ENCODE measurements around the gene ORAI3.

ORAI3 gene

DNA sequence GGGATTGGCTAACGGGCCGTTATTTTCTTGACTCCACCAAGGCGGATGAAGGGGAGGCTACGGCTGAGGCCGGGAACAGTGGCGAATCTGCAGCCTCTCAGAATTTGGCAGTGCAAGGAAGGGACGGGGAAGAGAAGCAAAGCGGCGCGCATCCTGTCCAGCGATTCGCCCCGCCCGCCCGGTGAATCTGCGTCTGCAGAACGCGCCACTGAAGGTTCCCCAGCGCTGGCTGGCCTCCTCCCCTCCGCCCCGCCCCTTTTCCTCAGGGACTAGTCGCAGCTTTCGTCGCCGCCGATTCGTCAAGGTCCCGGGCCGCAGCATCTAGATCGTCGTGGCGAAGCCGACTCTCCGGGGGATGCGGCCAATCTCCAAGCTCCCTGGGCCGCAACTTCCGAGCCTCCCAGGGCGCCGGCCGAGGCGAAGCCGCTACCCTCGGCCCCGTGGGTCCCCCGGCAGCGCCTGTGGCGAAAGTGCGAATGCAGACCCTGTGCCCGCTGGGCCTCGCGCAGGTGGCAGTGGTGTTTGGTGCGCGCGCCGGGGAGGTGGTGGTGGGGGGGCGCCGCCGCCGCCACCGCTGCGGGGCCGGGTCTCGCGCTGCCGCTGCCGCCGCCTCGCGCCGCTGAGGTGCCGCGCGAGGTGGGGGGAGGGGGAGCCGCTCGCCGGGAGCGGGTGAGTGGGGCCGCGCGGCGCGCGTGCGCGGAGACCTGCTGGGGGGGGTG, 8.7 kb downstream of the ORAI3 start, which contains the start of gene SETD1A:
Gene SETD1A, plus strand, starts transcription at position 299 of the 719 bp plus-strand sequence. CDS start 978 bp downstream, outside the sequence.
- peak; percentile 84 for ATAC-seq (ENCODE audit: insufficient read depth, low read depth)
- Histone ChIP-seq H3K79me2 (ENCODE audit: insufficient read depth, low read length) (peaks cover 30% of the 10 kb centered on the region), H3K9ac (ENCODE audit: low read depth, low read length) (peak within 1 kb of the TSS; percentile 96)

DNA sequence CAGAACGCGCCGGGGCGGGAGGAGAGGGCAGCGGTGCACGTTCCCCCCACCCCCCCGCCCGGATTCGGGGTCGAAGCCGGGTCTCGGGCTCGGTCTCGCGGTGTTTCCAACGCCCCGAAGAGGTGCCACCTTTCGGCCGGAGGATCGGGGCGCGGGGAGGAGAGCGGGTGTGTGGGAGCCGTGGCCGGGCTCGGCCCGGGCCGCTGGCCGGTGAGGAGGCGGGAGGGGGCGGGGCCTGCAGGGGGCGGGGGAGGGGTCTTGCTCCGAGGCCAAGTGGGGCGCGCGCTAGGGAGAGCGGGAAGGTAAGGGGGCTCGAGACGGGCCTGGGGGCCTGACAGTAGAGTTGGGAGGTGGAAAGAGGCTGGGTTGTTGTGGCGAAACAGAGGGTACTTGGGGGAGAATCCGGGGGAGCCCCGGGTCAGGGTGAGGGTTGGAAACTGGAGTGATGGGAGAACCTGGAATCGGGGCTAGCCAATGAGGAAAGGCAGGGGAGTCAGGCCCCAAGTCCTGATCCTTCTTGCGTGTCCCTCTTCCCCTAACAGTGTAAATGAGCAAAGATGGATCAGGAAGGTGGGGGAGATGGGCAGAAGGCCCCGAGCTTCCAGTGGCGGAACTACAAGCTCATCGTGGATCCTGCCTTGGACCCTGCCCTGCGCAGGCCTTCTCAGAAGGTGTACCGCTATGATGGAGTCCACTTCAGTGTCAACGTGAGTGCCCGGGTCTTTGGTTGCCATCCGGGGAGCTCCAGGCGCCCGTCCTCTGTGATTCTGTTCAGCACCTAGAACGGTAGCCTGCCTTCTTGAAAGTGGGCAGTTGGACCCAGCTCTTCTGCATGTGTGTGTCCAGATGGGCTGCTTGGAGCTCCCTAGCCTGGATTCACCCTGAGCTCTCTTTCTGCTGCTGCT, 9.6 kb downstream of the ORAI3 start:
- Histone ChIP-seq H3K4me2 (ENCODE audit: insufficient read depth, low read length) (peak overlapping the region; percentile 99), H2AFZ (ENCODE audit: low read depth, low read length) (peak overlapping the region; percentile 97), H3K9ac (ENCODE audit: low read depth, low read length) (peak overlapping the region; percentile 96), H3K4me3 (ENCODE audit: low read depth in 1 of 2, low read length in 2 of 2) (peak overlapping the region; percentile 57 to 72; a peak in 3 of 4 replicates), H3K79me2 (ENCODE audit: insufficient read depth, low read length) (peaks cover 30% of the 10 kb centered on the region), H4K20me1 (ENCODE audit: insufficient read depth, low read length) (peaks cover 20% of the 10 kb centered on the region), H3K36me3 (ENCODE audit: insufficient read depth, low read length) (peaks cover 49% of the 10 kb centered on the region), H3K27ac (ENCODE audit: low read length) (peak overlapping the region; percentile 97), H3K4me1 (ENCODE audit: insufficient read depth, low read length) (peaks cover 36% of the 10 kb centered on the region), H3K9me3 (ENCODE audit: insufficient read depth, low read length, severe bottlenecking) (no peaks in the 10 kb centered on the region), H3K27me3 (ENCODE audit: insufficient read depth, low read length, poor library complexity) (no peaks in the 10 kb centered on the region)
- TF ChIP-seq, protein P1, sequence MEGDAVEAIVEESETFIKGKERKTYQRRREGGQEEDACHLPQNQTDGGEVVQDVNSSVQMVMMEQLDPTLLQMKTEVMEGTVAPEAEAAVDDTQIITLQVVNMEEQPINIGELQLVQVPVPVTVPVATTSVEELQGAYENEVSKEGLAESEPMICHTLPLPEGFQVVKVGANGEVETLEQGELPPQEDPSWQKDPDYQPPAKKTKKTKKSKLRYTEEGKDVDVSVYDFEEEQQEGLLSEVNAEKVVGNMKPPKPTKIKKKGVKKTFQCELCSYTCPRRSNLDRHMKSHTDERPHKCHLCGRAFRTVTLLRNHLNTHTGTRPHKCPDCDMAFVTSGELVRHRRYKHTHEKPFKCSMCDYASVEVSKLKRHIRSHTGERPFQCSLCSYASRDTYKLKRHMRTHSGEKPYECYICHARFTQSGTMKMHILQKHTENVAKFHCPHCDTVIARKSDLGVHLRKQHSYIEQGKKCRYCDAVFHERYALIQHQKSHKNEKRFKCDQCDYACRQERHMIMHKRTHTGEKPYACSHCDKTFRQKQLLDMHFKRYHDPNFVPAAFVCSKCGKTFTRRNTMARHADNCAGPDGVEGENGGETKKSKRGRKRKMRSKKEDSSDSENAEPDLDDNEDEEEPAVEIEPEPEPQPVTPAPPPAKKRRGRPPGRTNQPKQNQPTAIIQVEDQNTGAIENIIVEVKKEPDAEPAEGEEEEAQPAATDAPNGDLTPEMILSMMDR (IDR thresholded peaks at IDR 0.05; ENCODE audit: borderline replicate concordance, extremely low read depth, low read length, poor library complexity, severe bottlenecking): peak; percentile 14
- TF ChIP-seq EZH2 (IDR thresholded peaks at IDR 0.05; ENCODE audit: borderline replicate concordance, low read depth, low read length, severe bottlenecking): no peak
- peak; percentile 15 for ATAC-seq (ENCODE audit: insufficient read depth, low read depth)
- DNase-seq: no peak

More for the DNA sequence above, 8.7 kb downstream of the ORAI3 start, which contains the start of gene SETD1A:
- Histone ChIP-seq H3K4me2 (ENCODE audit: insufficient read depth, low read length) (peak within 1 kb of the TSS; percentile 99), H2AFZ (ENCODE audit: low read depth, low read length) (peak within 1 kb of the TSS; percentile 97), H3K27ac (ENCODE audit: low read length) (peak within 1 kb of the TSS; percentile 97), H3K36me3 (ENCODE audit: insufficient read depth, low read length) (peaks cover 41% of the 10 kb centered on the region), H4K20me1 (ENCODE audit: insufficient read depth, low read length) (peaks cover 20% of the 10 kb centered on the region), H3K4me3 (ENCODE audit: low read depth in 1 of 2, low read length in 2 of 2) (peak within 1 kb of the TSS; percentile 59 to 72), H3K9me3 (ENCODE audit: insufficient read depth, low read length, severe bottlenecking) (no peaks in the 10 kb centered on the region), H3K27me3 (ENCODE audit: insufficient read depth, low read length, poor library complexity) (no peaks in the 10 kb centered on the region), H3K4me1 (ENCODE audit: insufficient read depth, low read length) (peaks cover 36% of the 10 kb centered on the region)
- DNase-seq: peak; percentile 97
- no peak for TF ChIP-seq EZH2 (IDR thresholded peaks at IDR 0.05; ENCODE audit: borderline replicate concordance, low read depth, low read length, severe bottlenecking)
- TF ChIP-seq, protein P1 (IDR thresholded peaks at IDR 0.05; ENCODE audit: borderline replicate concordance, extremely low read depth, low read length, poor library complexity, severe bottlenecking): no peak

DNA sequence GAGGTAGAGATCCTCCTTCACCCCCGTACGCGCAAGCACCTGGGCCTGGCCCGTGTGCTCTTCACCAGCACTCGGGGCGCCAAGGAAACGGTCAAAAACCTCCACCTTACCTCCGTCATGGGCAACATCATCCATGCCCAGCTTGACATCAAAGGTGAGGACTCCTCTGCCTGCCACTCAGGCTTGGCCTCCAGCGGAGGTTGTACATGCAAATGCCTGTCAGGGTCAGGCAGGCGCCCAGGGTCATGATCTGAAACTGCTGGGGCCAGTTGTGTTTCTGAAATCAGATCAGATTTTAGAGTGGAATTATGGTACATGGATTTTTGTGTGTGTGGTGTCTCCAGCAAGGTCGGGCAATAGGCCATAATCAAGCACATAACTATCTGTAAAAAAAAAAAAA, 12.5 kb downstream of the ORAI3 start:
- Histone ChIP-seq H3K9ac (ENCODE audit: low read depth, low read length) (no peak overlapping the region), H4K20me1 (ENCODE audit: insufficient read depth, low read length) (peaks cover 39% of the 10 kb centered on the region), H3K79me2 (ENCODE audit: insufficient read depth, low read length) (peaks cover 33% of the 10 kb centered on the region), H3K9me3 (ENCODE audit: insufficient read depth, low read length, severe bottlenecking) (no peaks in the 10 kb centered on the region), H3K36me3 (ENCODE audit: insufficient read depth, low read length) (peaks cover 78% of the 10 kb centered on the region), H3K4me3 (ENCODE audit: low read depth in 1 of 2, low read length in 2 of 2) (no peak overlapping the region), H3K27ac (ENCODE audit: low read length) (no peak overlapping the region), H3K4me1 (ENCODE audit: insufficient read depth, low read length) (peaks cover 32% of the 10 kb centered on the region), H2AFZ (ENCODE audit: low read depth, low read length) (no peak overlapping the region), H3K27me3 (ENCODE audit: insufficient read depth, low read length, poor library complexity) (no peaks in the 10 kb centered on the region), H3K4me2 (ENCODE audit: insufficient read depth, low read length) (no peak overlapping the region)
- no peak for DNase-seq
- no peak for ATAC-seq (ENCODE audit: insufficient read depth, low read depth)
- TF ChIP-seq EZH2 (IDR thresholded peaks at IDR 0.05; ENCODE audit: borderline replicate concordance, low read depth, low read length, severe bottlenecking): no peak
- TF ChIP-seq, protein P1 (IDR thresholded peaks at IDR 0.05; ENCODE audit: borderline replicate concordance, extremely low read depth, low read length, poor library complexity, severe bottlenecking): no peak
